A673 (cell line): Measurements from ENCODE around the gene PDE8B. TPM values are rescaled to one million over a fixed set of nuclear protein-coding genes. Genes with fewer than 3 reads are reported as not detected.

Experiments used
- BruUV-seq: library from RNA; stranded (reverse); fragments of 400-500 nt; replicated peaks from 2 replicates; lab custom pipeline; 2021; lab: Mats Ljungman, UMichigan
- CTCF ChIA-PET: fragments of 300-600 bp; sonication (Branson Sonifier 250); formaldehyde crosslinking; loops from one replicate; lab custom pipeline; 2022; ENCODE audit warnings: antibody characterized with exemption; lab: Charles Lee
- POLR2A ChIA-PET: fragments of 300-600 bp; sonication (Branson Sonifier 250); formaldehyde crosslinking; loops from one replicate; lab custom pipeline; 2022; ENCODE audit warnings: antibody characterized with exemption; ENCODE audit not compliant: low non-redundant PET; lab: Charles Lee
- DNase-seq: peaks from one replicate; pipeline ENCODE4 v3.0.0-alpha.2; 2015; ENCODE audit warnings: low spot score
- H3K27ac ChIP-seq: fragments of 200-600 bp; sonication (generic); 2 replicates; pipeline ENCODE4 v1.5.1; 2016; ENCODE audit warnings: mixed run types, low read depth, mild to moderate bottlenecking, mixed read lengths, antibody characterized with exemption, low read length; ENCODE audit not compliant: poor library complexity, severe bottlenecking
- H3K27me3 ChIP-seq: fragments of 200-600 bp; sonication (generic); replicated peaks from 2 replicates; pipeline ENCODE4 v1.6.1; 2017; ENCODE audit warnings: mixed run types, low read depth, mild to moderate bottlenecking, mixed read lengths, antibody characterized with exemption, low read length; ENCODE audit not compliant: insufficient read depth, poor library complexity
- H3K36me3 ChIP-seq: fragments of 200-600 bp; sonication (generic); 2 replicates; pipeline ENCODE4 v1.6.1; 2016; ENCODE audit warnings: mixed run types, mild to moderate bottlenecking, mixed read lengths, antibody characterized with exemption, low read length; ENCODE audit not compliant: insufficient read depth, poor library complexity, severe bottlenecking
- H3K4me1 ChIP-seq: fragments of 200-600 bp; sonication (generic); 2 replicates; pipeline ENCODE4 v1.6.1; 2017; ENCODE audit warnings: mixed run types, mild to moderate bottlenecking, mixed read lengths, antibody characterized with exemption, low read length; ENCODE audit not compliant: insufficient read depth, poor library complexity, severe bottlenecking
- H3K4me3 ChIP-seq: fragments of 200-600 bp; sonication (generic); 2 replicates; pipeline ENCODE4 v1.5.1; 2016; ENCODE audit warnings: low read depth, mixed run types, mild to moderate bottlenecking, mixed read lengths, low read length; ENCODE audit not compliant: poor library complexity, severe bottlenecking
- H3K9me3 ChIP-seq: fragments of 200-600 bp; sonication (generic); 2 replicates; pipeline ENCODE4 v1.6.1; 2016; ENCODE audit warnings: mixed run types, low read depth, mild to moderate bottlenecking, mixed read lengths, antibody characterized with exemption, low read length; ENCODE audit not compliant: poor library complexity, severe bottlenecking
- CTCF ChIP-seq: fragments of 300-800, 200-600 bp; sonication (generic); conservative IDR thresholded peaks from 2 replicates; pipeline ENCODE4 v1.5.1; 2017; ENCODE audit warnings: low read depth, mild to moderate bottlenecking, antibody characterized with exemption, low read length, moderate library complexity, mixed read lengths
- EZH2 ChIP-seq: fragments of 200-600 bp; sonication (generic); IDR thresholded peaks from 2 replicates; pipeline ENCODE4 v1.6.1; 2017; ENCODE audit warnings: borderline replicate concordance, low read depth, mild to moderate bottlenecking, mixed read lengths, antibody characterized with exemption, low read length; ENCODE audit not compliant: poor library complexity, severe bottlenecking
- intact Hi-C: fragments of 100-400 bp; cut with micrococcal nuclease; formaldehyde crosslinking; loops from one replicate; pipeline ENCODE4 v1.10.0; 2022; ENCODE audit not compliant: unreplicated experiment
- total RNA-seq: library from RNA; stranded (reverse); gene quantifications from 2 replicates; pipeline ENCODE4 v1.2.3, GENCODE V29; 2021

The PDE8B gene
- total RNA-seq, 1 experiment from 2014 or later: 0.69 TPM

- POLR2A ChIA-PET: no interaction called here
- no peak for DNase-seq
- no peak overlapping the region for H3K27ac ChIP-seq
- no peaks in the 10 kb centered on the region for H3K36me3 ChIP-seq
- H3K4me3 ChIP-seq: no peak overlapping the region
- intact Hi-C loops: no loop called here
- CTCF ChIA-PET: no interaction called here
- H3K27me3 ChIP-seq: peaks cover 36% of the 10 kb centered on the region
- no peaks in the 10 kb centered on the region for H3K9me3 ChIP-seq
- H3K4me1 ChIP-seq: no peaks in the 10 kb centered on the region
- TF ChIP-seq CTCF (no peak), EZH2 (no peak)
- BruUV-seq: no TSS peak
Measured at GRCh38 chr5:77225531-77225930, 15.1 kb downstream of the PDE8B start.

GRCh38 chr5:77229887-77230286 lies 19.4 kb downstream of the PDE8B start:
- DNase-seq: no peak
- intact Hi-C loops: no loop called here
- CTCF ChIA-PET: no interaction called here

GRCh38 chr5:77230727-77231470 lies 20.4 kb downstream of the PDE8B start:
- POLR2A ChIA-PET: no interaction called here
- no peaks in the 10 kb centered on the region for H3K36me3 ChIP-seq
- CTCF ChIA-PET: interaction anchor here (0.6 kb wide), 1 partner anchor 29 kb away, joined by 4 read pairs; no protein-coding TSS in a partner anchor
- peak; percentile 21 for DNase-seq
- intact Hi-C loops: no loop called here
- BruUV-seq: no TSS peak
- no peaks in the 10 kb centered on the region for H3K9me3 ChIP-seq
- H3K27ac ChIP-seq: no peak overlapping the region
- no peaks in the 10 kb centered on the region for H3K4me1 ChIP-seq
- TF ChIP-seq CTCF: peak; percentile 43; the same call in 1 of the 2 replicates
- no peak for TF ChIP-seq EZH2
- no peak overlapping the region for H3K4me3 ChIP-seq
- H3K27me3 ChIP-seq: peaks cover 17% of the 10 kb centered on the region

More at GRCh38 chr5:77229887-77230286, 19.4 kb downstream of the PDE8B start:
- no peak overlapping the region for H3K4me3 ChIP-seq
- POLR2A ChIA-PET: no interaction called here
- no peaks in the 10 kb centered on the region for H3K4me1 ChIP-seq
- no TSS peak for BruUV-seq
- H3K9me3 ChIP-seq: no peaks in the 10 kb centered on the region
- no peaks in the 10 kb centered on the region for H3K36me3 ChIP-seq
- TF ChIP-seq EZH2: no peak
- TF ChIP-seq CTCF: no peak
- H3K27ac ChIP-seq: no peak overlapping the region
- peaks cover 17% of the 10 kb centered on the region for H3K27me3 ChIP-seq
